Measurements from ENCODE around the gene CALML6.

DNA sequence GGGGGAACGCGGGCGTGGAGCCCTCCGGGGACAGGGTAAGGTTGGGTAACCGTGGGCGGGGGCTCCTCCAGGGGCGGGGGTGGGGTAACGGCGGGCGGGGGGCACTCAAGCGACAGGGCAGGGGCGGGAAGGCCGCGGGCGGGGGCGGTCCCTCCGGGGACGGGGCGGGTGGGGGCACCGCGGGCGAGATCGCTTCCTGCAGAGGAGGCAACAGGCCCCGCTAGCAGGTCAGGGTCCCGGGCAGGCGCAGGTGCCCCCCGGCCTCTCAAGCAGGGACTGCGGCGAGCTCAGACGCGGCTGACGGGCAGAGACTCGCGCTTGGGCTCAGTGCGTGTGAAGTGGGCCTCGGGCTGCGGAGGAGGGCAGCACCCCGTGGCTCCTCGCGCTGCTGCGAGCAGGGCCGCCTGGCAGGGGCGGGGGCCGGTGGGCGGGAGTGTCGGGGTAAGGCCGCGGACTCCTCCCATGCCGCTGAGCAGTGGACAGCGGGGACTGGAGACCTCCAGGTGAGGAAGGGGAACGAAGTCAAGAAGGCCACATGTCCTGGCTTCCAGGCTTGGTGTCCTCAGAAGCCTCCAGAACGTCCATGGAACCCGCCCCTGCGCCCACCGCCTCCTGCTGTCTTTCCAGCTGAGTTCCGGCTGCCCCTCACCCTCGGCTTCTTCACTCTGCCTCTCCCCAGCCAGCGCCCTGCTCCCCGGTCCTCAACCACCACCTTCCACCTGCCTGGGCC is 23.5 kb upstream of the CALML6 start:
- TF ChIP-seq, protein P1, sequence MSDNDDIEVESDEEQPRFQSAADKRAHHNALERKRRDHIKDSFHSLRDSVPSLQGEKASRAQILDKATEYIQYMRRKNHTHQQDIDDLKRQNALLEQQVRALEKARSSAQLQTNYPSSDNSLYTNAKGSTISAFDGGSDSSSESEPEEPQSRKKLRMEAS (IDR thresholded peaks at IDR 0.05; ENCODE audit: low read depth, low read length) = no peak
- TF ChIP-seq, protein P2, sequence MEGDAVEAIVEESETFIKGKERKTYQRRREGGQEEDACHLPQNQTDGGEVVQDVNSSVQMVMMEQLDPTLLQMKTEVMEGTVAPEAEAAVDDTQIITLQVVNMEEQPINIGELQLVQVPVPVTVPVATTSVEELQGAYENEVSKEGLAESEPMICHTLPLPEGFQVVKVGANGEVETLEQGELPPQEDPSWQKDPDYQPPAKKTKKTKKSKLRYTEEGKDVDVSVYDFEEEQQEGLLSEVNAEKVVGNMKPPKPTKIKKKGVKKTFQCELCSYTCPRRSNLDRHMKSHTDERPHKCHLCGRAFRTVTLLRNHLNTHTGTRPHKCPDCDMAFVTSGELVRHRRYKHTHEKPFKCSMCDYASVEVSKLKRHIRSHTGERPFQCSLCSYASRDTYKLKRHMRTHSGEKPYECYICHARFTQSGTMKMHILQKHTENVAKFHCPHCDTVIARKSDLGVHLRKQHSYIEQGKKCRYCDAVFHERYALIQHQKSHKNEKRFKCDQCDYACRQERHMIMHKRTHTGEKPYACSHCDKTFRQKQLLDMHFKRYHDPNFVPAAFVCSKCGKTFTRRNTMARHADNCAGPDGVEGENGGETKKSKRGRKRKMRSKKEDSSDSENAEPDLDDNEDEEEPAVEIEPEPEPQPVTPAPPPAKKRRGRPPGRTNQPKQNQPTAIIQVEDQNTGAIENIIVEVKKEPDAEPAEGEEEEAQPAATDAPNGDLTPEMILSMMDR (IDR thresholded peaks at IDR 0.05 in 2 of 3, conservative IDR thresholded peaks at IDR 0.05 in 1 of 3; ENCODE audit: control insufficient read depth in 2 of 3, extremely low read depth in 1 of 3, insufficient read depth in 1 of 3, low read depth in 3 of 3, low read length in 3 of 3) = no peak
- TF ChIP-seq SRF (IDR thresholded peaks at IDR 0.05; ENCODE audit: low read depth in 2 of 2, low read length in 2 of 2) = no peak
- no peak for TF ChIP-seq NFYB (IDR thresholded peaks at IDR 0.05; ENCODE audit: insufficient read depth, low read depth, low read length)
- TF ChIP-seq EZH2 (IDR thresholded peaks at IDR 0.05; ENCODE audit: borderline replicate concordance, control insufficient read depth, low read depth, low read length) = no peak
- no peak for TF ChIP-seq EP300 (IDR thresholded peaks at IDR 0.05; ENCODE audit: borderline replicate concordance in 1 of 2, control insufficient read depth in 1 of 2, low read depth in 2 of 2, low read length in 2 of 2)
- TF ChIP-seq RAD21 (IDR thresholded peaks at IDR 0.05; ENCODE audit: insufficient read depth, low read depth, low read length) = no peak
- no peak for TF ChIP-seq ZNF384 (IDR thresholded peaks at IDR 0.05; ENCODE audit: borderline replicate concordance, low read depth, low read length)
- TF ChIP-seq, protein P3, sequence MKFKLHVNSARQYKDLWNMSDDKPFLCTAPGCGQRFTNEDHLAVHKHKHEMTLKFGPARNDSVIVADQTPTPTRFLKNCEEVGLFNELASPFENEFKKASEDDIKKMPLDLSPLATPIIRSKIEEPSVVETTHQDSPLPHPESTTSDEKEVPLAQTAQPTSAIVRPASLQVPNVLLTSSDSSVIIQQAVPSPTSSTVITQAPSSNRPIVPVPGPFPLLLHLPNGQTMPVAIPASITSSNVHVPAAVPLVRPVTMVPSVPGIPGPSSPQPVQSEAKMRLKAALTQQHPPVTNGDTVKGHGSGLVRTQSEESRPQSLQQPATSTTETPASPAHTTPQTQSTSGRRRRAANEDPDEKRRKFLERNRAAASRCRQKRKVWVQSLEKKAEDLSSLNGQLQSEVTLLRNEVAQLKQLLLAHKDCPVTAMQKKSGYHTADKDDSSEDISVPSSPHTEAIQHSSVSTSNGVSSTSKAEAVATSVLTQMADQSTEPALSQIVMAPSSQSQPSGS (IDR thresholded peaks at IDR 0.05; ENCODE audit: low read length) = no peak
- TF ChIP-seq JUNB (IDR thresholded peaks at IDR 0.05) = no peak

Data from GM12878 (cell line).